NCI-H128 (cell line): ENCODE measurements around the gene ANKS1B.

ENCODE experiments used
- DNase-seq: peaks from one replicate; lab custom pipeline; 2025; ENCODE audit not compliant: unreplicated experiment; lab: John Stamatoyannopoulos, UW

Gene ANKS1B

DNA sequence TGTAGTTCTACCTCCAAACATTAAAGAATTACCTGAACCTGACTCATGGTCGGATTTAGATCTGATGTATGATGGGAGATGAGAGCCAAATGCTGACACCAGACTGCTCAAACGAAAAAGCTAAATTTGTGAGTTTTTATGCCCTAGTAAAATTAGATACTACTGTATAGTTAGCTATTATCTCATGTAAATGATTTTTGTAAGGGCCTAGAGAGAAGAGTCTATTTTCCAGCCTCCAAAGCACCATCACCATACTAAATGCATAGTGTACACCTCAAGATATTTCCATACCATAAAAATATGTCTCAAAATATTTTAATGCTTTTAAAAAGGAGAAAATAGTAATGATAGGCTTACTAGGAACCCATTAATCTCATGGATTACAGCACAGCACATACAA lies 18.3 kb downstream of the ANKS1B start:
- no peak for DNase-seq

DNA sequence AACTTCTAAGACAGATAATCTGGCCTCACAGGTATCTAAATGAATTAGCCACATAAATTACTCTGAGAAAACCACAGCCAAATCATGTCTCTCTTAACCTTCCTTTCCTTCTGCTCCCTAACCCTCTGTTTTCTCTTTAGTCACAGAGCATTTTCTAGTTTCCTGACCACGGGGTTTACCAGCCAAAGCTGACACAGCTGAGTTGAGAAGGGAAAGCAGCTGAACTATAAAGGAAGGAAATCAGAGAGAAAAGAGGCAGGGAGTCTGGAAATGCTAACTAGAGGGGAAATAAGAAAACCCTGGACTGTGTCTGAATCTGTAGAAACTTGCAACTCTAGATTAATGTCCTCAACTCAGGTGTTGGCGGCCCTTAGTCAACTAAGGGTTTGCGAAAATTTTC lies 24.4 kb downstream of the ANKS1B start:
- DNase-seq: no peak

DNA sequence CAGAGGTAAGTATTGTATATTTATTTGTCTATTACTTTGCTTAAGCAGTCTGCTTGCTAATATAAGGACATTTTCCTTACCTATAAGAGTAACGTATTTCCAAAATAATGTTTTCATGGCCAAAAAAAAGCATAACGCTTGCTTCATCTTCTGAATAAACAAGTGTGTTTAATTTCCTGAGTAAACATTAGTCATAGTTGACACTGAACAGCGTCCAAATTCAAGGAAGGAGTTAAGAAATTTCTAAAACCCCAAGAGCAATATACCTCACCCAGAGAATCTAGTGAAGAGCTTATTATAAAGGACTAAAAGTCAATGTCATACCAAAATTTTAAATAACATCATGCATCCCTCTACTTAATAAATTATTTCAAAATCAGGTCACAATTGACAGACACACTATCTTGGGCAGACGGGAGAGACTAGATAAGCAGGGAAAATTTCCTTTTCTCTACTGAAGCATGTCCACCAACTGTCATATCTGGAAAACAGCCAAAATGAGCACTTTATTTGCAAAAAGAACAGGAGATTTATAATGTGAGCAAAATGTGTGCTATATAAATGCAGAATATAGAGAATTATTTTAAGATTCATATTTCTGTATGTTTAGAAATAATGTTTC lies 25.1 kb downstream of the ANKS1B start:
- no peak for DNase-seq

DNA sequence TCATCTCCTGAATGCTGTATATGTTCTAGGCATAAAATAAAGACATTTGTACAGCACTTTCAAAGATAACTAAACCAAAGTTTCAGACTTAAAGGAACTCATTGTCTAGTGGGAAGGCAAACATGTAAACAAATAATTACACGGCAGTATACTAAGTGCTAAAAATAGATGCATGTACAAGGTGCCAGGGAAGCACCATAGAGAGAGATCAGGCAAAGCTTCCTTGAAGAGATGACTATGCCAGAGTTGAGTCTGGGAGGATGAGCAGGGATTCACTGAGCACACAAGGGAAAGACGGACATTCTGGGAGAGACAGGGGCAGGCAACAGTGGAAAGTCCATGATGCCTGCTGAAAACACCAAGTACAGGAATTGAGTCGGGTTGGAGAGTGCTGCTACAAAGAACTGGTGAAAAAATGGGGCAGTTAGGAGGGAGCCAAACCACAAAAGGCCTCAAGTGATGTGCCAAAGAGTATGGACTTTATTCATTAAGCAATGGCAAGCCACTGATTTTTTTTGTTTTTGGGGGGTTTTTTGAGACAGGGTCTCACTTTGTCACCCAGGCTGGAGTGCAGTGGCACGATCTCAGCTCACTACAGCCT lies 26.8 kb downstream of the ANKS1B start:
- no peak for DNase-seq

DNA sequence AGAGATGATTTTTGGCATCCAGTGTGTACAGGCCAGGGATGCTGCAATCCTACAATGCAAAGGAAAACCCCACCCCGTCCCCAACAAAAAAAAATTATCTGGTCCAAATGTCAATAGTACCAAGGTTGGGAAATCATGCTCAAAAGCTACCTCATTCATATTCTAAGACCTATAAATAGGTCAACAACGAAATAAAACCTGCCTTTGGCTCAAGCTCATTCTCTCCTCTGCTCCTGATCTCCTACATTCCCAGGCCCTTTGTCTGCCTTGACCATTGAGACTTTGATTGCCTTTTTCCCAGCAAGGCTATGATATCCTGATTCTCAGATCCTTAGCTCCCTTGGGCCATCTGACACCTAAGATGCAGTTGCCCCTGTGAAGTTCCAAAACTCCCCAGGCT lies 30.0 kb downstream of the ANKS1B start:
- DNase-seq: no peak

DNA sequence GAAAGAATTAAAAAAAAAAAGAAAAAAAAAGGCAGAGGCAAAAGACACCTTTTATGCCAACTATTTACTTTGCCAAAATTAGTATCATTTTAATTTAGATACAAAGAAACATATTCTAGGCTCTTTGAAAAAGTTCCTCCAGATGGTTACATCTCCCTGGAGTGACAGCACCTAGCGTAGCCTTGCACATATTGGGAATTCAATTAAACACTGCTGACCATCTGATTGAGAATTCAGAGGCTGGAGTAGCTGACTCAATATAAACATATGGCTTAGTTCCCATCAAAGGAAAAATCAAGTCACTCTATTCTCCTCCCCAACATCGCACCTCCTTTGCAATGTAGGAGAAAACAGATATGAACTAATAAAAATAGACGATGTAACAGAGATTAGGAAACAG lies 36.4 kb downstream of the ANKS1B start:
- no peak for DNase-seq

DNA sequence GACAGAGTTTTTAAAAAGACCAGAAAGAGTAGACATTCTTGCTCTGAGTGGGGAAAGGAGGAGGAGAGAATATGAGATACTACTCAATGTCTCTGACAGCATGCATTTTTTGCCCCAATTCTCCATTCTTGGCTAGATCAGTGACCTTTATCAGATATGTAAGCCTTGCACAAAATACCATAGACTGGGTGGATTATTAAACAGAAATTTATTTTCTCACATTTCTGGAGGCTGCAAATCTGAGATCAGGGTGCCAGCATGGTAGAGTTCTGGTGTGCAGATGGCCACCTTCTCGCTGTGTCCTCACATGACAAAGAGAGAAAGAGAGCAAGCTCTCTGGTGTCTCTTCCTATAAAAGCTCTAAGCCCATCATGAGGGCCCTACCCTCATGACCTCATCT lies 38.6 kb downstream of the ANKS1B start:
- no peak for DNase-seq

DNA sequence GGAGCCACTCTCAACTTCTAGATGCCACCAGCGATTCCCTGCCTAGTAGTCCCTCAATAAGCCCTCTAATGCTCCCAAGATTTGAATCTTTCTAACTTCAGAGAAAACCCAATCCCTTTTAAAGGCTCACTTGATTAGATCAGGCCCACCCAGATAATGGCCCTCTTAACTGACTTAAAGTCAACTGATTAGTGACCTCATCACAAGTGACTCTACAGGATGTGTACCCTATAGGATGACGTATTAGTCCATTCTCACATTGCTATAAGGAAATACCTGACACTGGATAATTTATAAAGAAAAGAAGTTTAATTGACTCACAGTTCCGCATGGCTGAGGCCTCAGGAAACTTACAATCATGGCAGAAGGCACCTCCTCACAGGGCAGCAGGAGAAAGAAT lies 49.1 kb downstream of the ANKS1B start:
- DNase-seq: no peak

DNA sequence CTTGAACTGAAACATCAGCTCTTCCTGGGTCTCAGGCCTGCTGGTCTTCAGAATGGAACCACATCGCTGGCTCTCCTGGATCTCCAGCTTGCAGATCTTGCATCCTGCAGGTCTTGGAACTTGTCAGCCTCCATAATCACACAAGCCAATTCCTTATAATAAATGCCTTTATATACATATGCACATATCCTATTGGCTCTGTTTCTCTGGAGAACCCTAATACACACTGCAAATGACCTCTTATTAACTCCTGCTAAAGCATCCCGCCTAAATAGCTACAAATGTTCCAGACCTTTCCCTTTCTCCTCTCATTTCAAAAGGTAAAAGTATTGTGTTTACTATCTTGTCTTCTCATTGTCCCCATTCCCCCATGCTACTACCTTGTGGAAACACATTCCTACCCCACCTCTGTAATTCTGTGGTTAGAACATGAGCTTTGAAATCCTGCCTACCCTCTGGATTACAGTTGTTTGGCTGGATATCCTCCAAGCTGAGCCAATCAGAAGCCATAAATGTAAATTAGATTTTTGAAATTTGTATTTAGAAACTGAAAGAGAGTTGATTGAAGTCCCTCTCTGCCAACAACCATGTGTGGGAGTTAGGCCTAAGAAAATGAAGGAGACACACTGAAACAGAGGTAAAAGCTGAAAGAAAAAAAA lies 58.1 kb downstream of the ANKS1B start:
- no peak for DNase-seq

DNA sequence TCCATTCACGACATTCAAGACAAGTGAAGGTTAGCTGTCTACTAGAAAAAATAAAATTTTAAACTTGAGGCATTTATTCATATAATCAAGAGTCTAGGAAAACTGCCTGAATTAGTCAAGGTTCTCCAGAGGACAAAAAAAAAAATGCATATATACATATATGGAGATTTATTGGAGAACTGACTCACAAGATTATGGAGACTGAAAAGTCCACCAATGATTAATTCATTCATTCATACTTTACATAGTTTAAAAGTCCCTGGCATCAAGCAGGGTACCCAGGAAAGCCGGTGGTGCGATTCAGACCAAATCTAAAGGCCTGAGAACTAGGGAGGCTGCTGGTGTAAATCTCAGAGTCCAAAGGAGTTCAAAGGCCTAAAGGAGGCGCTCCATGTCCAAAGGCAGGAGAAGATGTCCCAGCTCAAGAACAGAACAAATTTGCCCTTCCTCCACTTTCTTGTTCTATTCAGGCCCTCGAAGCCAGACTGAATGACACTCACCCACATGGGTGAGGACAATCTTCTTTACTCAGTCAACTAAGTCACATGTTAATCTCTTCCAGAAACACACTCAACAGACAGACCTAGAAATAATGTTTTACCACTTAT lies 64.3 kb downstream of the ANKS1B start:
- DNase-seq: no peak

DNA sequence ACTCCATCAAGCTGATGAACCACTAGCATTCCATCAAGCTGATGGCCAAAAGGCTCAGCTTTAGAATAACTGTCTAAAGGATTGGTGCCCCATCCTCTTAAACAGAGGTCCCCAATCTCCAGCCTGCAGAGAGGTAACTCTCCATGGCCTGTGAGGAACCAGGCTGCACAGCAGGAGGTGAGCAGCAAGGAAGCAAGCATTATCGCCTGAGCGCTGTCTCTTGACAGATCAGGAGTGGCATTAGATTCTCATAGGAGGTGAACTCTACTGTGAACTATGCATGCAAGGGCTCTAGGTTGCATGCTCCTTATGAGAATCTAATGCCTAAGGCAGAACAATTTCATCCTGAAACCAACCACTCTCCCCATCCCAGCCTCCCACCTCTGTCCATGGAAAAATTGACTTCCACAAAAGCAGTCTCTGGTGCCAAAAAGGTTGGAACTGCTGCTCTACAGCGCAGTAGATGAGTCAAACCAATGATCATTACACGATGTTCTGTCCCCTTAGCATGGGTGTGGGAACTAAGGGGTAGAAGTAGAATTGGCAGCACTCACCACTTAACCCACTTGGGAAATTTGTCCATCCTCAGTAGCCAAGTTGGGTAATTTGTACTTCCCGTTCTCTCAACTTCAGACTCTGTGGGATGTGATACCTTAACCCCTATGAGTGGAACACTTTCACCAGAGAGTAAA lies 66.9 kb downstream of the ANKS1B start:
- DNase-seq: no peak

DNA sequence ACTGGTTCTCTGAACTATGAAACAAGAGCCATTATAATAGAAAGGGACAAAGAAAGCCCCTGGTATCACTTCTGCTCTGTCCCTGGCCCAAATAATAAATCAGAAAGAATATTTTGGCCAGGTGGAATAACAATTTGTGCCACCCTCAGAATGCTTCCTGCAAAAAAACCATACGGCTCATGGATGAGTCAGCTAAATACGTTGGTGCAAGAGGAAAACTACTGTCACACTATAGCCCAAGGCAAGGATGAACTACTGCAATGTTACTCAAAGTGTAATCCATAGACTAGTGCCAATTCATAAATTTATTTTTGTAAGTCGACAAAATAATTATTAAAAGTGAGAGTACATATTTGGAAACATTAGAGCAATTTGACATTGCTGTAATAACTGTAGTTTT lies 68.2 kb downstream of the ANKS1B start:
- no peak for DNase-seq

DNA sequence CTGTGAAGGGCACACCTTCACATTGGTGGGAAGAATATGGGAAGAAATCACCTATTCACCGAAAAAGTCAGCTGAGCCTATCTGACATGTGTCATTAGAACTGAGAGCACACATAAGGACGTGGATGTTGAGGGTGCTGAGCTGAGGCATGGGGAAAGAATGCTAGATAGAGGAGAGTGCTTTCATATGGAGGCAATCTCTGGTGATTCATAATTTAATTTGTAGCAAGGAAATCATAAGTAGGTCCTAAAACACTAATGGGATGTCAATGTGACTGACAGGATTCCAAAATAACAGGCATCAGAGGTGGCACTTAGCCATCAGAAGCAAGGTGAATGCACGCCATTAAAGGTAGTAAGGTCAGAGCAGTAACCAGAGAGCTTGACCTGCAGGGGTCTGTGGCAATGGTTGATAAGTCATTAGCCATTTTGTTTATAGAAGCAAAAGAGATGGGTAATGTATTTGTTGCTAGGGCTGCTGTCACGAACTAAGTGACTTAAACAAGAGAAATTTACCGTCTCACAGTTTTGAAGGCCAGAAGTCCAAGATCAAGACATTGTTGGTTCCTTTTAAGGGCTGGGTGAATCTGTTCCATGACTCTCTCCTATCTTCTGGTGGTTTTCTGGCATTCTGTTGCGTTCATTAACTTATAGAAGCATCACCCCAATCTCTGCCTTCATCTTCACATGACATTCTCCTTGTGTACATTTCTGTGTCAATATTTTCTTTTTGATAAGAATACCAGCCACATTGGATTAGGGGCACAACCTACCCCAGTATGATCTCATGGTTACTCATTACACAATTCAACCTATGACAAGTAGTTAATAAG lies 69.3 kb downstream of the ANKS1B start:
- DNase-seq: no peak

DNA sequence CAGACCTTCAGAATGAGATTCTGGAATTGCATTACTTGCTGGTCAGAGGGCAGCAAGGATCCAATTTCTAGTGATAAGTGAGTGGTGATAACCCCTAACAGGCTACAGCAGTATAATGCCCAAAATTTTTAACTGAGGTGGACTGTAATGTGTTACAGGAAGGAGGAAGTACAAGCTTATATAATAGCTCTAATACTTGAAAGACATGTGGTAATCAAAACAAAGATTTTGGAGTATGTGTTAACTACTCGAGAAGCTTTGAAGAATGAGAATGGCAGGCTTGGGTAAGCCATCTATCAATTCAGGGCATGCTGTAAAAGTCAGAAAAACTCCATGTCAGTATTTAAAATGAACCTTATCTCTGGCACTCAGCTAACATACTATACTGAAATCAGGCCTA lies 70.5 kb downstream of the ANKS1B start:
- no peak for DNase-seq

DNA sequence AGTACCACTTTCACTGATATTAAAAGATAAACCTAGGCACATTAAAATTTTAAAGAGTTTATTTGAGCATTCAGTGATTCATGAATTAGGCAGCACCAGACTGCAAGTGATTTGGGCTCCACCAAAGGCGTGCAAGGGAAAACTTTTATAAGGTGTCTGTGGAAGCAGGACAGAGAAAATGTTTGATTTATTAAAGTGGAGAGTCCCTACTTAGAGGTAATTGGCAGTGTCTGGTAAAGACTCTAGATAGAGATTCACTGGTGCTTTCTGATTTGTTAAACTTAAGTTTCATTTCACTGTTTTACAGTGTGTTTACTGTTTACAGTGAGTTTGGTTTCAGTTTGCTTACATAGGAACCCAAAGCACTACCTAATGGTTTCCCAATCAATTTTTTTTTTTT lies 72.8 kb downstream of the ANKS1B start:
- DNase-seq: no peak

DNA sequence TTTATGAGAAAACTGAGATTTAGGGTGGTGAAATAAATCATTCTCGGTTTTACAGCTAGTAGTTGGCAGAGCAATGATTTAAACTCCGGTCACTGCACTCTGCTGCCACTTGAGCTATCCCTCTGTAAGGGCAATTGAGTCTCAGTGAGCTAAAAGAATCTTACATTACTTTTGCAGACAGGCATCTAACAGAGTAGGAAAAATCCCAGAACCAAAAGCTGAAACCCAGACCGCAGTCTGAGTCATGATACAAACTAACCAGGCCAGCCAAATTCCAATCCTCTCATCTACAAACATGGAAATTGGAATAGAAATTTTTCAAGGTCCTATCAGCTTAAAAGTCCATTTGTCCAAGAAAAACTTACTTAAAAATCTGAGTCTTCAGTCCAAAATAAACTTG lies 73.7 kb downstream of the ANKS1B start:
- no peak for DNase-seq

DNA sequence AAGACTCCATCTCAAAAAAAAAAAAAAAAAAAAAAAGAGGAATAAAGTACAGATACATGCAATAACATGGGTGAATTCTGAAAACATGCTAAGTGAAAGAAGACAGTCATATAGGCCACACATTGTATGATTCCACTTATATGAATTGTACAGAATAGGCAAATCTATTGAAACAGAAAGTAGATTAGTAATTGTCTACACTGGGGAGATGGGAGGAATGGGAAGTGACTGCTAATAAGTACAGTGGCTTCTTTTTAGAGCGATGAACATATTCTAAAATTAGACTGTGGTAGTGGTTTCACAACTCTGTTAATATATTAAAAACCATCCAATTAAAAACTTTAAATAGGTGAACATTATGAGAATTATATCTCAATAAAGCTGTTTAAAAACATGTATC lies 74.4 kb downstream of the ANKS1B start:
- no peak for DNase-seq

DNA sequence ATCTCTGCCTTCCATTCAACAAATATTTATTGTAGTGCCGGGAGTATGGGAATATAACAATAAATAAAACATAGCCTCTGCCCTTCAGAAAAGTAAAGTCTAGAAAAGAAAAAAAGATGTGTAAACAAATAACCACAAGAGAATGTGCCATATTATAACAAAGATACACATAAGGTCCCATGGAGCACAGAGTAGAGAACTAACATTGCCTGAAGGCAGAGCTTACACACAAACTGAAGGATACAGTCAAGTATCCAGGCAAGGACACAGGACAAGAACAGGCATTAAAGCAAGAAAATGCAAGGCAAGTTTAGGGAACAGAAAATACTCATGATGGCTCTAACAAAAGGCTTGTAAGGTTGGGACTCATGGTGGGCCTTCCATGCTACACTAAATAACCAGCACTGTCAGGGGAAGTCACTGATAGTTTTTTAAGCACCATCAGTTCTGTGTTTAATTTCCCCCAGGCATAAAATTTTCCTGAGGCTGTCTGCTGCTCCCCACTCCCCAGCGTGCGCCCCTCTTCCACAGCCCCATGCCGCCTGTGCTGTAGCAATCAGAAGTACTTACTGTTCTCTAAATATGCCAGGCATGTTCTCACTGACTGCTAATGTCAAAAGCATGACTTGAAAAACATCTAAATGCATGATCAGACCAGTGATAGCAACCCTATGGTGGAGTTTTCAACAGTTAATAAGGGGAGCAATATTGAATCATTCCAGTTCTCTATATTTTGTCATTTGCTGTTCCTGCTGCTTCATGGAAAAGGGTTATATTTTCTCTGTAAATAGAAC lies 77.8 kb downstream of the ANKS1B start:
- no peak for DNase-seq

DNA sequence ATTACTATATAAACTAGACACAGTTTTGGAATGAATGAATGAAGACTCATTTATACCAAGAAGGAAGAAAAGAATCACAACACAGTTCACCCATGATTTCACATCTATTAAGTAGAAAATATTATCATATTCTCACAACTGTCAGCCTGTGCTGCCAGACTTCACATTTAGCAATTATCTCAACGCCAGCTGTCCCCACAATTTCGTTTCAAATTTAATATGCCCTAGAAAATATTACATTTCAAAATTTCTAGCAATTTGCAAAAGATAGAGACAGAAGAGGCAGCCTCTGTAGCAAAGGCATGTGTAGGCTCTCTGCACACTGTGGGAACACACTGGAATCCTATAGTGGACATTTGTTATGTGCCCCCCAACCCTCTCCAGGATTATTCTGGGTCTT lies 83.6 kb downstream of the ANKS1B start:
- no peak for DNase-seq

DNA sequence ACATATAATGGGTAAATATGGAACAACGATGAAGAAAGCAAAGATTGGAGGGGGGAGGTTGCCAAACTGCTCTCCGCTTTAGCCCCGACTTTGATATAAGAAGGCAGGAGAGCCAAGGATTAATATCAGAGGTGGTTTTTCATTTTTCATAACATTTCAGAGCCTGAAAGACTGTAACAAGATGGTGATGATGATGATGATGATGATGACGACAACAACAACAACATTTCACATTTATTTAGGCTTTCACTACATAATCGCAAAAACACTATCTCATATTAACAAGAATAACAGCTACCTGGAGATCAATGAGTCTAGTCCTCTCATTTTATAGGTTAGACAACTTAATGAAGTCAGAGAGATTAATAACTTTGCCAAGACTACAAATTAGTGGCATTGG lies 86.1 kb downstream of the ANKS1B start:
- no peak for DNase-seq
